GM21786 (cell line): ENCODE data around the gene ZFY.
"Not testable (repeated sequence)": the region's sequence is repeated elsewhere in the genome, so short reads cannot be mapped to it uniquely, and the experiment has no call there.

Experiments
- ATAC-seq: cut with Tn5 transposase; IDR thresholded peaks from one replicate; pipeline ENCODE4 v1.9.1; 2021; ENCODE audit not compliant: unreplicated experiment

Gene ZFY

GRCh38 chrY:2972708-2973107 lies 37.5 kb downstream of the ZFY start:
- no peak for ATAC-seq

GRCh38 chrY:2973110-2973751 lies 38.0 kb downstream of the ZFY start:
- ATAC-seq, result no peak

- ATAC-seq, result no peak
Observed at GRCh38 chrY:2979283-2979682, 44.1 kb downstream of the ZFY start.

- no peak for ATAC-seq
Observed at GRCh38 chrY:2984491-2984890, 49.3 kb downstream of the ZFY start.

- ATAC-seq, result not testable (repeated sequence)
Observed at GRCh38 chrY:2987178-2987577, 52.0 kb downstream of the ZFY start.

- not testable (repeated sequence) for ATAC-seq
Observed at GRCh38 chrY:2997369-2997768, 62.2 kb downstream of the ZFY start.

GRCh38 chrY:3002190-3002589 lies 67.0 kb downstream of the ZFY start:
- ATAC-seq, result no peak

- ATAC-seq, result no peak
Observed at GRCh38 chrY:3002680-3003515, 67.7 kb downstream of the ZFY start.

GRCh38 chrY:3003516-3003830 lies 68.3 kb downstream of the ZFY start:
- no peak for ATAC-seq

GRCh38 chrY:3003846-3004245 lies 68.7 kb downstream of the ZFY start:
- ATAC-seq, result no peak

GRCh38 chrY:3006031-3006430 lies 70.8 kb downstream of the ZFY start:
- ATAC-seq, result not testable (repeated sequence)

GRCh38 chrY:3007967-3008366 lies 72.8 kb downstream of the ZFY start:
- ATAC-seq, result no peak

GRCh38 chrY:3012226-3012625 lies 77.0 kb downstream of the ZFY start:
- ATAC-seq, result no peak

- ATAC-seq, result no peak
Observed at GRCh38 chrY:3016594-3016993, 81.4 kb downstream of the ZFY start.

GRCh38 chrY:3018546-3018945 lies 83.4 kb downstream of the ZFY start:
- no peak for ATAC-seq

GRCh38 chrY:3019584-3019983 lies 84.4 kb downstream of the ZFY start:
- no peak for ATAC-seq

GRCh38 chrY:3021176-3021575 lies 86.0 kb downstream of the ZFY start:
- no peak for ATAC-seq

- no peak for ATAC-seq
Observed at GRCh38 chrY:3023606-3024005, 88.4 kb downstream of the ZFY start.

GRCh38 chrY:3025357-3025756 lies 90.2 kb downstream of the ZFY start:
- no peak for ATAC-seq
